GM12872 (cell line): ENCODE results near the gene ACOXL.

Experiments
- TF ChIP-seq, protein P1 (sequence below): IDR thresholded peaks from 3 replicates; pipeline ENCODE4 v1.5.1; 2011; ENCODE audit warnings: low read depth, mild to moderate bottlenecking, low read length, moderate library complexity; ENCODE audit not compliant: insufficient read depth

ACOXL gene

DNA sequence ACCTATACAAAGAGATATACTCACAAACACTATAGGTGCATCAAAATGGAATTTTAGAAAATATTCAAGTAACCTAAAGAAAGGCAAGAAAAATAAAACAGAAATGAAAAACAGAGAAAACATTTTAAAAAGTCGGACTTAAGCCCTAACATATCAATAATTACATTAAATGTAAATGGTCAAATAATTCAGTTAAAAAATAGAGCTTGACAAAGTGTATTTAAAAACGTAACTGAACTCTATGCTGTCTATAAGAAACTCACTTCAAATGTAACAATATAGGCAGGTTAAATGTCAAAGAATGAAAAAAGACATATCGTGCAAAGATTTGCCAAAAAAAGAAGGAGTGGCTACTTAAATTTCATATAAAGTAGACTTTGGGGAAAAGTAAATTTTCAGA, 163.9 kb downstream of the ACOXL start:
- TF ChIP-seq, protein P1, sequence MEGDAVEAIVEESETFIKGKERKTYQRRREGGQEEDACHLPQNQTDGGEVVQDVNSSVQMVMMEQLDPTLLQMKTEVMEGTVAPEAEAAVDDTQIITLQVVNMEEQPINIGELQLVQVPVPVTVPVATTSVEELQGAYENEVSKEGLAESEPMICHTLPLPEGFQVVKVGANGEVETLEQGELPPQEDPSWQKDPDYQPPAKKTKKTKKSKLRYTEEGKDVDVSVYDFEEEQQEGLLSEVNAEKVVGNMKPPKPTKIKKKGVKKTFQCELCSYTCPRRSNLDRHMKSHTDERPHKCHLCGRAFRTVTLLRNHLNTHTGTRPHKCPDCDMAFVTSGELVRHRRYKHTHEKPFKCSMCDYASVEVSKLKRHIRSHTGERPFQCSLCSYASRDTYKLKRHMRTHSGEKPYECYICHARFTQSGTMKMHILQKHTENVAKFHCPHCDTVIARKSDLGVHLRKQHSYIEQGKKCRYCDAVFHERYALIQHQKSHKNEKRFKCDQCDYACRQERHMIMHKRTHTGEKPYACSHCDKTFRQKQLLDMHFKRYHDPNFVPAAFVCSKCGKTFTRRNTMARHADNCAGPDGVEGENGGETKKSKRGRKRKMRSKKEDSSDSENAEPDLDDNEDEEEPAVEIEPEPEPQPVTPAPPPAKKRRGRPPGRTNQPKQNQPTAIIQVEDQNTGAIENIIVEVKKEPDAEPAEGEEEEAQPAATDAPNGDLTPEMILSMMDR, result no peak

DNA sequence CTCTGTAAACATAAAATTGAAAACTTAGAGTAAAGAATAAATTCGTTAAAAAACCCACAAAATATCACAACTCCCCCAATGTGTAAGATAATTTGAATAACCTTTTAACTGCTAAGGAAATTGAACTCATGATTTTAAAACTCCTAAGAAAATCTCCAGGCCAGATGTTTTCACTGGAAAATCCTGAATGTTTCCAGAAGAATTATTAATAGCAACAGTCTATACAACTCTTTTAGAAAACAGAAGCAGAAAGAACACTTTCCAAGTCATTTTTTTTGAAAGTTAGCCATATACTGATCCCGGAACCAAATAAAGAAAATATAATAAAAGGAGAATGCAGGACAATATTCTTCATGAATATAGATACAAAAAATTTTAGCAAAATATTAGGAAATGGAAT, 165.6 kb downstream of the ACOXL start:
- TF ChIP-seq, protein P1, result no peak

DNA sequence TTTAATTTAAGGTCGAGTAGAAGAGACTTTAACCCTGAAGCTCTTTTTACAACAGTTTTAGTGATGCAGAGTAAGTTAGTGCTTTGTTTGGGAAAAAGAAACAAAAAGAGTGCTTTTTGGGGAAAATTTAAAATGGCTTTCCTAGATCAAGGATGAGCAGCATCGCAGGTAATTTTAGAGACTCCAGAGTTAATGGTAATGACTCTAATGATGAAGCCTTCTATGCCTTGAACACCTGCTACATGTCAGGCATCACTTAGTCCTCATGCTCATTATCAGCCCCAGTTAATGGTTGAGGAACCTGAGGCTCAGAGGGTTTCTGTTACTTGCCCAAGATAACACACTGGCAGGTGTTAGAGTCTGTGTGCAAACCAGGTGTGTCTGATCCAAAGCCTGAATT, 167.8 kb downstream of the ACOXL start:
- TF ChIP-seq, protein P1, result no peak

DNA sequence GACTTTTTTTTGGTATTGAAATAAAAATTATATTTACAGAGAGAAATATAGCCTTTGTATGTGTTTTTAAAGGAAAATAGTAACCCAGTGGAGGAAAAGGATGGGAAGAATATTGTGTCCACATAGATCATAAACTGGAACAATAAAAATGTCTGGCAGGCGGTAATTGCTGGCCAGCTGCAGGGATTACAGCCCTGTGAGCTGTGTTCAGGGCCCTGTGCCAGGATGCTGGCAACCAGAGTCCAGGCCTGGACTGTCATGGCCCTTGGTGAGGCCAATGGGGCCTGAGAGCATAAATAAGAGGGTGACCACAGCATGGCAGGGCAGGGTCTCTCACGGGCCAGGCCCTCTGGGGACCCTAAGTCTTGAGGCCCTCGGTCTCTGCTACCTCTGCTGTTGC, 171.2 kb downstream of the ACOXL start:
- TF ChIP-seq, protein P1, result no peak

DNA sequence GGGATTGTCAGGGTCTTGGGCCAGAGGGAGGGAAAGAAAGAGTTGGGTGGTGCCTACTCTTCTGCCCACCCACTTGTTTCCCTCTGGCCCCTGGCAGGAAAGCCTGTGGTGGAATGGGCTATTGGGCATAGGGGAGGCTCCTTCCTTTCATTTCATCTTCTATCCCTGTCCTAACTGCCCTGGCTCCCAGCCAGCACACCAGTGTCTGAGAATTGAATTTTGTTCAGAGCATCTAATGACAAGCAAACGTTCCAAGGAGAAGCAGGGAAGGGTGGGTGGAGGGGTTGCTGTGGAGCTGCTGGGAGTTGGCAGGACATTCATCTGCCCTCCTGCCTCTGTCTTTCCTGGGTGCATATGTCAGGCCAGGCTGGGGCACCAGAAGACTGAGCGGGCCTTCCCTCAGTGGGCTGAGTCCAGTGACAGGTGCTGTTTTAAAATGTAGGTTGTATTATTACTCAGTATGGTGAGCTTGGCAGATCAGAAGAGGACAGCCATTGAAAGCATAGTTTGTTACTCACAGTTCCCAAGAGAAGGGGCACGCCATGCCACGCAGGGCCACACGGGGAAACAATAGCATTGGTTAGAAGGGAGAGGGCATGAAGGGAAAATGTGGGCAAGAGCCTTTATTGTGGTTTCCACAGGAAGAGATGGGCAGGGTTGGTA, 171.9 kb downstream of the ACOXL start:
- TF ChIP-seq, protein P1, result no peak

DNA sequence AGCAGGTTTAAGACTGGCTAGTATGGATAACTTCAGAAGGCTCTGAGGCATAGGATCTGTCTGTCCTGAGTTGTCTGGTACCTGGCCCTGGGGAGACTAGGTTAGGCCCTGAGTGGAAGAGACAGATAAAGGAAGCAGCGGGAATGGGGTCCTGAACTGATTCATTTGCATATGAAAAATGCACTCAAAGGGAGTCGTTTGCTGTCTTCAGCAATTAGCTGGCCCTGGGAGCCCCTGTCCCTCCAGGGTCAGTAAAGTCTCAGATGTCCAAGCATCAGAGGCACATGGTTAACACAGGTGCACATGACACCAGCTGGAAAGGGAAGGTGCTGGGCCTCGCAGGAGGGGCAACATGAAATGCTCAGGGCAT, 172.4 kb downstream of the ACOXL start:
- TF ChIP-seq, protein P1, result no peak

DNA sequence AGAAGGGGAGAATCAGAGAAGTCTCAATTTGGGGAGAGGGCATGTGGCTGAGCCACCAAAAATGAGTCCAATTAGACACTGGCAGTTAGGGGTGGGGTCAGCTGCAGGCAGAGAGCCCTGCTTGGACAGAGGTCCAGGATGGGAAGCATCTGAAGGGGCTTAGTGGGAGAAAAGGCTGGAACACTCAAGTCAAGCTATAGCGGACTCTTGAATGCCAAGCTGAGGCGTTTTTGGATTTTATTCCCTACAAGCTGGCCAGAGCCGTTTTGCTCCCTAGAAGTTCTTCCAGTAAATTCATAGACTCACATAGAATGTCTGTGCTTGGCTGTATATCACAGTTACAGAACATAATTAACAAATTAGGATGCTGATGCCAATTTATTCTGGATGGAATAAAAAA, 172.8 kb downstream of the ACOXL start:
- TF ChIP-seq, protein P1, result no peak
